Sigmoid colon (tissue), 7 donors: Measurements from ENCODE around the gene TLNRD1. TPM values are rescaled to one million over a fixed set of nuclear protein-coding genes. Genes with fewer than 3 reads are reported as not detected.

Experiments
- DNase-seq: peaks from one replicate; pipeline ENCODE4 v3.0.0-alpha.2; 2019
- H3K27ac ChIP-seq, 4 donors: fragments of 200-600 bp; sonication (generic); one replicate each; pipeline ENCODE4 v1.5.1; 2016 to 2019; ENCODE audit warnings: mild to moderate bottlenecking in 1 of 4
- H3K27me3 ChIP-seq, 3 donors: fragments of 200-600 bp; sonication (generic); one replicate each; pipeline ENCODE4 v1.5.1; 2019; ENCODE audit warnings: mild to moderate bottlenecking in 1 of 3
- H3K36me3 ChIP-seq, 4 donors: fragments of 200-600 bp; sonication (generic); one replicate each; pipeline ENCODE4 v1.5.1; 2016 to 2019
- H3K4me1 ChIP-seq, 4 donors: fragments of 200-600 bp; sonication (generic); one replicate each; pipeline ENCODE4 v1.5.1; 2017 to 2019
- H3K4me3 ChIP-seq, 4 donors: fragments of 200-600 bp; sonication (generic); one replicate each; pipeline ENCODE4 v1.5.1; 2017 to 2019; ENCODE audit warnings: mild to moderate bottlenecking in 2 of 4, moderate library complexity in 1 of 4
- H3K9me3 ChIP-seq, 4 donors: fragments of 200-600 bp in 3 of 4; sonication (generic) in 3 of 4; one replicate each; pipeline versions ENCODE4 v1.5.1 to v1.6.1; 2013 to 2019
- CTCF ChIP-seq, 4 experiments: fragments of 450-650 bp in 3 of 4; fragments of 200-600 bp in 1 of 4; IDR thresholded peaks; one replicate each; pipeline ENCODE4 v1.5.1; 2016 to 2019; ENCODE audit warnings: antibody characterized with exemption in 4 of 4, mild to moderate bottlenecking in 3 of 4, moderate library complexity in 2 of 4
- EP300 ChIP-seq, 4 donors: sonication (generic); formaldehyde crosslinking; IDR thresholded peaks; one replicate each; pipeline ENCODE4 v1.6.1; 2017; ENCODE audit warnings: antibody characterized with exemption in 4 of 4
- POLR2A ChIP-seq, 2 donors: fragments of 450-650 bp; IDR thresholded peaks; one replicate each; pipeline ENCODE4 v1.6.1; 2016; ENCODE audit warnings: antibody characterized with exemption in 2 of 2, mild to moderate bottlenecking in 2 of 2, moderate library complexity in 2 of 2
- POLR2AphosphoS5 ChIP-seq, 4 donors: sonication (generic); formaldehyde crosslinking; IDR thresholded peaks; one replicate each; pipeline ENCODE4 v1.6.1; 2017; ENCODE audit warnings: antibody characterized with exemption in 4 of 4
- WGBS, 2 donors: extraction: QIAGEN DNeasy Blood & Tissue Kit; methylation state at CpG; one replicate each; pipeline ENCODE4 v1.1.7; 2013; 5-methylcytosine and 5-hydroxymethylcytosine counted together
- intact Hi-C: fragments of 100-400 bp; cut with DNase I; formaldehyde crosslinking; loops from one replicate; pipeline ENCODE4 v1.15.1; 2023
- polyA plus RNA-seq, 3 donors: library from polyadenylated mRNA; stranded (reverse); fragments of 200-250 nt; gene quantifications; one replicate each; pipeline ENCODE4 v1.2.3, GENCODE V29; 2013
- total RNA-seq, 4 donors: library from RNA; depleted of rRNA; stranded (reverse); fragments of >200 nt; gene quantifications; one replicate each; pipeline ENCODE4 v1.1.0, GENCODE V29; 2016
- donor health status: healthy with polysubstance abuse.
- donor health status: Bipolar disorder and iron deficiency.
- donor health status: healthy.

Gene TLNRD1
- total and polyA plus RNA-seq, 7 donors, result 6.6 to 18.3 (median 12.5) TPM

GRCh38 chr15:80977627-80978036 is 23.1 kb upstream of the TLNRD1 start:
- WGBS, 2 donors, result 9 to 48% methylated on average over 7 of the region's 7 CpGs
- H3K4me1 ChIP-seq, result peaks cover 0 to 20% (median 5%) of the 10 kb centered on the region in 4 donors
- H3K27ac ChIP-seq, result no peak overlapping the region
- H3K27me3 ChIP-seq, result no peaks in the 10 kb centered on the region
- H3K9me3 ChIP-seq, result no peaks in the 10 kb centered on the region
- H3K4me3 ChIP-seq, result no peak overlapping the region
- TF ChIP-seq CTCF (IDR thresholded peaks at IDR 0.05) (peak in 3 of 4 experiments; percentile 18 to 47 (median 32)), POLR2AphosphoS5 (IDR thresholded peaks at IDR 0.05) (no peak), POLR2A (IDR thresholded peaks at IDR 0.05) (no peak)
- intact Hi-C loops, result loop anchor here (2.0 to 10.0 kb wide), 3 partner anchors 130 to 289 kb away; partner anchors contain the start of gene ABHD17C
- H3K36me3 ChIP-seq, result peaks cover 0 to 39% (median 6%) of the 10 kb centered on the region in 4 donors
- DNase-seq, result peak; percentile 72

GRCh38 chr15:80978685-80979329 is 21.9 kb upstream of the TLNRD1 start:
- H3K4me3 ChIP-seq, result no peak overlapping the region
- 85 to 92% methylated on average over 7 of the region's 7 CpGs for WGBS, 2 donors
- H3K4me1 ChIP-seq, result peaks cover 0 to 20% (median 5%) of the 10 kb centered on the region in 4 donors
- intact Hi-C loops, result loop anchor here (5.0 to 10.0 kb wide), 2 partner anchors 128 to 284 kb away; partner anchors contain the start of gene ABHD17C
- H3K27ac ChIP-seq, result peak overlapping the region in 1 of 4 donors; percentile 36
- H3K9me3 ChIP-seq, result no peaks in the 10 kb centered on the region
- TF ChIP-seq CTCF (IDR thresholded peaks at IDR 0.05) (no peak), POLR2A (IDR thresholded peaks at IDR 0.05) (no peak), EP300 (IDR thresholded peaks at IDR 0.05) (no peak), POLR2AphosphoS5 (IDR thresholded peaks at IDR 0.05) (no peak)
- DNase-seq, result no peak
- H3K36me3 ChIP-seq, result peaks cover 0 to 39% (median 6%) of the 10 kb centered on the region in 4 donors
- H3K27me3 ChIP-seq, result no peaks in the 10 kb centered on the region

GRCh38 chr15:80979538-80980200 is 21.1 kb upstream of the TLNRD1 start:
- peaks cover 0 to 20% (median 5%) of the 10 kb centered on the region in 4 donors for H3K4me1 ChIP-seq
- no peaks in the 10 kb centered on the region for H3K27me3 ChIP-seq
- peaks cover 0 to 39% (median 6%) of the 10 kb centered on the region in 4 donors for H3K36me3 ChIP-seq
- no peak for DNase-seq
- H3K4me3 ChIP-seq, result no peak overlapping the region
- no peaks in the 10 kb centered on the region for H3K9me3 ChIP-seq
- TF ChIP-seq POLR2A (IDR thresholded peaks at IDR 0.05) (no peak), CTCF (IDR thresholded peaks at IDR 0.05) (no peak), POLR2AphosphoS5 (IDR thresholded peaks at IDR 0.05) (no peak), EP300 (IDR thresholded peaks at IDR 0.05) (no peak)
- WGBS, 2 donors, result 86 to 91% methylated on average over 8 of the region's 8 CpGs
- intact Hi-C loops, result loop anchor here (5.0 to 10.0 kb wide), 2 partner anchors 128 to 285 kb away; partner anchors contain the start of gene ABHD17C
- peak overlapping the region in 1 of 4 donors; percentile 36 for H3K27ac ChIP-seq

- intact Hi-C loops, result no loop called here
- no peak for DNase-seq
- H3K27me3 ChIP-seq, result no peaks in the 10 kb centered on the region
- no peak overlapping the region for H3K4me3 ChIP-seq
- WGBS, 2 donors, result 92 to 93% methylated on average over 2 of the region's 2 CpGs
- H3K4me1 ChIP-seq, result peaks cover 0 to 31% (median 13%) of the 10 kb centered on the region in 4 donors
- TF ChIP-seq EP300 (IDR thresholded peaks at IDR 0.05) (no peak), POLR2A (IDR thresholded peaks at IDR 0.05) (no peak), POLR2AphosphoS5 (IDR thresholded peaks at IDR 0.05) (no peak), CTCF (IDR thresholded peaks at IDR 0.05) (no peak)
- H3K9me3 ChIP-seq, result no peaks in the 10 kb centered on the region
- H3K27ac ChIP-seq, result no peak overlapping the region
- peaks cover 0 to 39% (median 6%) of the 10 kb centered on the region in 4 donors for H3K36me3 ChIP-seq
These were observed 18.5 kb upstream of the TLNRD1 start for GRCh38 chr15:80982205-80982604.
